Transverse colon (tissue), 4 donors: ENCODE measurements around the gene NOP56. TPM values are rescaled to one million over a fixed set of nuclear protein-coding genes. Genes with fewer than 3 reads are reported as not detected.

Source experiments
- DNase-seq: peaks from one replicate; pipeline ENCODE4 v3.0.0-alpha.2; 2019
- H3K27ac ChIP-seq, 4 donors: fragments of 200-600 bp; sonication (generic); 2 replicates each; pipeline ENCODE4 v1.5.1; 2016 to 2018; ENCODE audit warnings: inconsistent platforms in 4 of 4
- H3K27me3 ChIP-seq: fragments of 200-600 bp; sonication (generic); 2 replicates; pipeline ENCODE4 v1.5.1; 2017; ENCODE audit warnings: inconsistent platforms
- H3K36me3 ChIP-seq, 4 donors: fragments of 200-600 bp; sonication (generic); 2 replicates each; pipeline ENCODE4 v1.5.1; 2017 to 2019; ENCODE audit warnings: inconsistent platforms in 4 of 4
- H3K4me1 ChIP-seq, 4 donors: fragments of 200-600 bp; sonication (generic); 2 replicates each; pipeline ENCODE4 v1.5.1; 2017 to 2020; ENCODE audit warnings: inconsistent platforms in 4 of 4
- H3K4me3 ChIP-seq, 4 donors: fragments of 200-600 bp; sonication (generic); 1 replicate in 1 of 4; 2 replicates in 3 of 4; pipeline versions ENCODE4 v1.5.1 to v1.6.1; 2017 to 2019; ENCODE audit warnings: inconsistent platforms in 4 of 4
- H3K9me3 ChIP-seq, 2 donors: fragments of 200-600 bp; sonication (generic); 2 replicates each; pipeline ENCODE4 v1.5.1; 2017 to 2019; ENCODE audit warnings: inconsistent platforms in 2 of 2
- CTCF ChIP-seq, 5 experiments: fragments of 200-600 bp in 3 of 5; fragments of 450-650 bp in 2 of 5; sonication (generic) in 3 of 5; IDR thresholded peaks; 1 replicate in 2 of 5; 2 replicates in 3 of 5; pipeline ENCODE4 v1.5.1; 2016 to 2017; ENCODE audit warnings: antibody characterized with exemption in 5 of 5, inconsistent platforms in 3 of 5, mild to moderate bottlenecking in 2 of 5, moderate library complexity in 1 of 5
- EP300 ChIP-seq: sonication (generic); formaldehyde crosslinking; IDR thresholded peaks from one replicate; pipeline ENCODE4 v1.6.1; 2017; ENCODE audit warnings: antibody characterized with exemption, low read depth
- POLR2A ChIP-seq: fragments of 450-650 bp; IDR thresholded peaks from one replicate; pipeline ENCODE4 v1.6.1; 2016; ENCODE audit warnings: antibody characterized with exemption, mild to moderate bottlenecking, moderate library complexity
- POLR2AphosphoS5 ChIP-seq, 3 donors: sonication (generic); formaldehyde crosslinking; IDR thresholded peaks; one replicate each; pipeline ENCODE4 v1.6.1; 2016; ENCODE audit warnings: antibody characterized with exemption in 3 of 3
- WGBS, 2 donors: methylation state at CpG; one replicate each; pipeline ENCODE4 v1.1.5; 2018; ENCODE audit warnings: low coverage in 1 of 2; 5-methylcytosine and 5-hydroxymethylcytosine counted together
- in situ Hi-C, 4 donors: fragments of 200-750 bp; cut with MboI; loops; one replicate each; pipeline versions ENCODE4 v1.15.0 to v1.15.1; 2017; ENCODE audit warnings: low sequenced_read_pairs in 3 of 4, low pct_ligation_motif_present in 1 of 4, low pct_unique_long_range_greater_than_20kb in 1 of 4
- intact Hi-C: fragments of 100-400 bp; cut with DNase I; formaldehyde crosslinking; loops from one replicate; pipeline ENCODE4 v1.15.1; 2023; ENCODE audit warnings: low total_unique reads
- total RNA-seq, 4 donors: library from RNA; depleted of rRNA; stranded (reverse); fragments of >200 nt; gene quantifications; one replicate each; pipeline ENCODE4 v1.1.0, GENCODE V29; 2016

The NOP56 gene
- 100 to 1,000 TPM in 2 of 4 donors, 10 to 100 TPM in 2; 32.8 to 303 (median 126) TPM for total RNA-seq

GRCh38 chr20:2651772-2652723, at the start of gene NOP56:
Gene NOP56 (plus strand): TSS chr20:2652632. CDS start chr20:2652661, 29 bp downstream.
- peak; percentile 95 for DNase-seq
- no peaks in the 10 kb centered on the region for H3K9me3 ChIP-seq
- H3K27me3 ChIP-seq = no peaks in the 10 kb centered on the region
- H3K27ac ChIP-seq = peak within 1 kb of the TSS; percentile 94 to 99 (median 96)
- H3K36me3 ChIP-seq = peaks cover 0 to 18% (median 10%) of the 10 kb centered on the region in 4 donors
- peak within 1 kb of the TSS; percentile 71 to 99 (median 86) for H3K4me3 ChIP-seq
- intact Hi-C loops (loop anchor here (5.0 kb wide), 1 partner anchor 40 kb away; the partner anchor contains the start of gene EBF4), in situ Hi-C loops (loop anchor here in 2 of 4 donors (10.0 kb wide), 2 partner anchors 127 to 137 kb away; no protein-coding TSS in a partner anchor)
- peaks cover 9 to 27% (median 19%) of the 10 kb centered on the region in 4 donors for H3K4me1 ChIP-seq
- 0% methylated on average over 1 to 50 of the region's 101 CpGs for WGBS, 2 donors
- no peak for TF ChIP-seq CTCF (IDR thresholded peaks at IDR 0.05)
- peak; percentile 77 for TF ChIP-seq POLR2A
- TF ChIP-seq EP300 = no peak
- TF ChIP-seq POLR2AphosphoS5 (IDR thresholded peaks at IDR 0.05) = peak; percentile 92 to 95 (median 94)

GRCh38 chr20:2602746-2603145, 49.7 kb upstream of the NOP56 start:
- Histone ChIP-seq H3K36me3 (no peaks in the 10 kb centered on the region), H3K9me3 (peaks cover 6 to 12% of the 10 kb centered on the region in 2 donors), H3K4me3 (no peak overlapping the region), H3K4me1 (peaks cover 0 to 26% (median 6%) of the 10 kb centered on the region in 4 donors), H3K27ac (no peak overlapping the region), H3K27me3 (no peaks in the 10 kb centered on the region)
- intact Hi-C loops = no loop called here
- WGBS, 2 donors = 52 to 60% methylated on average over 4 of the region's 4 CpGs
- no peak for DNase-seq
- in situ Hi-C loops = no loop called here
- no peak for TF ChIP-seq POLR2A
- no peak for TF ChIP-seq POLR2AphosphoS5 (IDR thresholded peaks at IDR 0.05)
- no peak for TF ChIP-seq EP300
- TF ChIP-seq CTCF (IDR thresholded peaks at IDR 0.05) = no peak

GRCh38 chr20:2603816-2604505, 48.5 kb upstream of the NOP56 start:
- Histone ChIP-seq H3K4me1 (peaks cover 0 to 20% (median 6%) of the 10 kb centered on the region in 4 donors), H3K9me3 (peaks cover 6 to 12% of the 10 kb centered on the region in 2 donors), H3K36me3 (no peaks in the 10 kb centered on the region), H3K27me3 (no peaks in the 10 kb centered on the region), H3K4me3 (no peak overlapping the region), H3K27ac (peak overlapping the region in 1 of 4 donors; percentile 57)
- in situ Hi-C loops = no loop called here
- intact Hi-C loops = no loop called here
- no peak for DNase-seq
- TF ChIP-seq CTCF (IDR thresholded peaks at IDR 0.05) (no peak), POLR2AphosphoS5 (IDR thresholded peaks at IDR 0.05) (no peak), POLR2A (no peak), EP300 (no peak)
- 37 to 53% methylated on average over 4 to 7 of the region's 7 CpGs for WGBS, 2 donors

GRCh38 chr20:2604506-2604835, 48.0 kb upstream of the NOP56 start:
- in situ Hi-C loops (no loop called here), intact Hi-C loops (no loop called here)
- Histone ChIP-seq H3K27me3 (peaks cover 2% of the 10 kb centered on the region), H3K27ac (peak overlapping the region in 2 of 4 donors; percentile 6 to 57), H3K4me1 (peaks cover 0 to 19% (median 5%) of the 10 kb centered on the region in 4 donors), H3K4me3 (no peak overlapping the region), H3K36me3 (no peaks in the 10 kb centered on the region), H3K9me3 (peaks cover 6 to 12% of the 10 kb centered on the region in 2 donors)
- DNase-seq = no peak
- TF ChIP-seq EP300 (no peak), POLR2A (no peak), POLR2AphosphoS5 (IDR thresholded peaks at IDR 0.05) (no peak), CTCF (IDR thresholded peaks at IDR 0.05) (no peak)
- WGBS, 2 donors = 41% methylated on average over 3 of the region's 3 CpGs; no CpG with 5 or more reads in 1 of the 2 donors
